ENCODE results near the gene SLX4.

Gene SLX4

DNA sequence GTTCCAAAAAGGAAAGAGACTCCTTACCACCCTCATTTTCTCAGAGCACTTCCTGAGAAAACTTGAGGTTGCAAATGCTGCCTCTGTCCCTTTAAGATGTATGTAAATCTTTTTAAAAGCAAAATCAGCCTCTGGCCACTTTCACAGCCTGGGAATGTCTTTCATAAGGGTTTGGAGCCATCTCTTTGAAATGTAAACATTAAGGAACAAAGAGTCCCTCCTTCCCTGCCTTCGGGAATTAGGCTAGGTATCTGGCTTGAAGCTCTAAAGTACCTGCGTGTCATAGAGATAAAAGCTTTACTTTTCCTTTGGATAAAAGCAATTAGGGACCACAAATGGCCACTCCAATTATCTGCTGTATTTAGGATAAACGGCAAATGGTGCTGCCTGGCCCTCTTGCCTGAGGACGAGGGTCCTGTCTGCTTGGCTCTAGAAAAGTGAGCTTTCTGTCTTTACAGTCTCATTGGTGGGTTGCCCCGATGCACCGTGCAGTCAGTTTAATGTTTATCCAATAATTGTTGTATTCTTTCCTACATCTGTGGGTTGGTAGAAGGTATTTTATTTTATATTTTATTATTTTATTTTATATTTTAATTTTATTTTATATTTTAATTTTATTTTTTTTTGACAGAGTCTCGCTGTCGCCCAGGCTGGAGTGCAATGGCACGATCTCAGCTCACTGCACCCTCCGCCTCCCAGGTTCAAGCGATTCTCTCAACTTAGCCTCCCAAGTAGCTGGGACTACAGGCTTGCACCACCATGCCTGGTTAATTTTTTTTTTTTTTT lies 58.1 kb downstream of the SLX4 start:
- DNase-seq (ENCODE audit: low spot score), result no peak

DNA sequence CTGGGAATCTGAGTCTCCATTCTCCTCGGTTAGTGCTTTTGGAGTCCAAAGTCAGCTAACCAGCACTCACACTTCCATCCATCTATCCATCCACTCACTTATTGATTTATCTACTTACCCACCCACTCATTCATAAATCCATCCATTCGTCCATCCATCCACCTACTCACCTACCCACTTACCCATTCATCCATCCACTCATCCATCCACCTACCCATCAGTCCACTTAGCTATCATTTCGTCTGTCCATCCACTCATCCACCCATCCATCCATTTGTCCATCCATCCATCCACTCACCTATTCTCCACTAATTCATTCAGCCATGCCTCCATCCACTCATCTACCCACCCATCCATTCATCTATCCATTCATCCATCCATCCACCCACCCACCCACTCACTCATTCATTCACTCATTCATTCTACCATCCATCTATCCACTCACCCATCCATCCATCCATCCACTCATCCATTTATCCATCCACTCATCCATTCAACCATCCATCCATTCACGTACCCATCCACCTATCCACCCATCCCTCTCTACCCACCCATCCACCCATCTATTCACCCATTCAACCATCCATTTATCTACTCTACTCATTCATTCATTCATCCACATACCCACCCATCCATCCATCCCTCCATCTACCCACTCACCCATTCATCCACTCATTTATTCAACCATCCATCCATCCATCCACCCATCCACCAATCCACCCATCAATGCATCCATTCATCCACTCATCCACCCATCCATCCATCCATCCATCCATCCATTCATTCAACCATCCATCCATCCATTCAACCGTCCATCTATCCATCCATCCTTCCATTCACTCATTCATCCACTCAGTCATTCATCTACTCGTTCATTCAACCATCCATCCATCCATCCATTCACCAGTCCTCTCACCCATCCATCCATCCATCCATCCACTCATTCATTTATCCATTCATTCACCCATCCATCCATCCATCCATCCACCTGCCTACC lies 60.3 kb downstream of the SLX4 start:
- no peak for DNase-seq (ENCODE audit: low spot score)

DNA sequence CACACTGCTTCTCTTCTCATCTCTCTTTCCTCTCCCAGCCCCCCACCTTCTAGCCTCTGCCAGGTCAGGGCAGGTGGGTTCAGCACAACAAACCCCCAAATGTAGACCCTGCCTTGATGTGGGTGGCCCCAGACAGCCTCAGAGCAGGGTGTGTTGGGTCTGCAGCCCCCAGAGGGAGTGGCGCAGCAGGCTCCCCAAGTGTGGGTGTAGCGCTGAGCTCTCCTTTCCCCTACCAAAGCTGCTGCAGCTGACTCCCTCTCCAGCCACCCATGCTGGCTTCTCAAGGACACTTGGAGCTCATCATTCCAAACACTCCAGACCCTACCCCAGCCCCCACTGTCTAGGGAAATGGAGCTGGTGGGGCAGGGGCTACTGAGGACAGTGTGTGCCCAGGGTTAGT lies 61.5 kb downstream of the SLX4 start:
- no peak for DNase-seq (ENCODE audit: low spot score)

DNA sequence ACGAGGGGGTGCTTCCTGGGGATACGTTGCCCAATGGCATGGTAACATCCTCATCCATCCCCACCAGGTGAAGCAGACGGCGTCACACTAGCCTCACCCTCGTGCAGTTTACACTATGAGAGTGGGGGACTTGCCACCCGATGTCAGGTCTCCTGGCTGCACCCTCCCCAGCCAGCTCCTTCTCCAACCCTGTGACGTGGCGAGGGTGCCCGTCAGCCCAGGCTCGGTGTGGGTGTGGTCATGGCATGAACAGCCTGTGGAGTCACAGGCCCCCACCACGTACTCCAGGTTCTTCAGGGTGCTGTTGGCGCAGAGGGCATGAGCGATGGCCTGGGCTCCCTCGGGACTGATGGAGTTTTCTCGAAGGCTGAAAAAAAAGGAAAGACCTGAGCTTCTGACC lies 62.5 kb downstream of the SLX4 start:
- no peak for DNase-seq (ENCODE audit: low spot score)

DNA sequence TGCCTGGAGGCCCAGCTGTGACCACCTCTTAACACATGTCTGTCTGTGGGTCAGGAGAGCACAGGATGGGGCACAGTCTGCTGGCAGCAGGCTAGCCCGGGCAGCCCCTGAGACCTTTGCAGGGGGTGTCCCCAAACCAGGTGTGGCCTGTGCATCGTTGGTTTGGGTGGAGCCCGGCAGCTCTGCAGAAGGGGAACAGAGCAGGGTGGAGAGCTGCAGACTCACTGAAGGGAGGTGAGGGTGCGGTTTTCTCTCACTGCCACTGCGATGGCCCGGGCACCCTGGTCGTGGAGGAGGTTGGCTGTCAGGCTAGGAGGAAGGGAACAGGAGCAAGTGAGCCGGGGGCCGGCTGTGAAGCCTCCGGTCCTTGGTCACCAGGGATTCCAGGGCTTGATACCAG lies 63.0 kb downstream of the SLX4 start:
- DNase-seq (ENCODE audit: low spot score), result no peak

DNA sequence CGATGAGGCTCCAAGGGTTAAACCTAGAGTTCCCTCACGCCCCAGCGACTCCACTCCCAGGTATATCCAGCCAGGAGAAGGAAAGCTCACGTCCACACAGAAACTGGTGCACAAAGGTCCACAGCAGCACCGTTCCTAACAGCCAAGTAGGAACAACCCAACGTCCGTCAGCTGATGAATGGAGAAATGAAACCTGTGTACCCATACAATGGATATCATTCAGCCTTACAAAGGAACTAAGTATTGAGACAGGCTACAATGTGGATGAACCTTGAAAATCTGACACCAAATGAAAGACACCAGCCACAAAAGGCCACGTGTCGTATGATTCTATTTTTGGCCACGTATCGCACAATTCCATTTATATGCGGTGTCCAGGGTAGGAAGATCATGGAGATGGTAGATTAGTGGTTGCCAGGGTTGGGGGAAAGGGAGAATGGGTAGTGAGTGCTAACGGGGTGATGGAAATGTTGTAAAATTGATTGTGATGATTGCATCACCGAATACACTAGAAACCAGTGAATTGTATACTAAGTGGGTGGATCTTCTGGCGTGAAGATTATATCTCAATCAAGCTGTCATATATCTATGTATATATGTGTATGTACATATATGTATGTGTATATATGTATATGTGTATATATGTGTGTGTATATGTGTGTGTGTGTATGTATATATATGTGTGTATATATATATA lies 64.3 kb downstream of the SLX4 start:
- no peak for DNase-seq (ENCODE audit: low spot score)

DNA sequence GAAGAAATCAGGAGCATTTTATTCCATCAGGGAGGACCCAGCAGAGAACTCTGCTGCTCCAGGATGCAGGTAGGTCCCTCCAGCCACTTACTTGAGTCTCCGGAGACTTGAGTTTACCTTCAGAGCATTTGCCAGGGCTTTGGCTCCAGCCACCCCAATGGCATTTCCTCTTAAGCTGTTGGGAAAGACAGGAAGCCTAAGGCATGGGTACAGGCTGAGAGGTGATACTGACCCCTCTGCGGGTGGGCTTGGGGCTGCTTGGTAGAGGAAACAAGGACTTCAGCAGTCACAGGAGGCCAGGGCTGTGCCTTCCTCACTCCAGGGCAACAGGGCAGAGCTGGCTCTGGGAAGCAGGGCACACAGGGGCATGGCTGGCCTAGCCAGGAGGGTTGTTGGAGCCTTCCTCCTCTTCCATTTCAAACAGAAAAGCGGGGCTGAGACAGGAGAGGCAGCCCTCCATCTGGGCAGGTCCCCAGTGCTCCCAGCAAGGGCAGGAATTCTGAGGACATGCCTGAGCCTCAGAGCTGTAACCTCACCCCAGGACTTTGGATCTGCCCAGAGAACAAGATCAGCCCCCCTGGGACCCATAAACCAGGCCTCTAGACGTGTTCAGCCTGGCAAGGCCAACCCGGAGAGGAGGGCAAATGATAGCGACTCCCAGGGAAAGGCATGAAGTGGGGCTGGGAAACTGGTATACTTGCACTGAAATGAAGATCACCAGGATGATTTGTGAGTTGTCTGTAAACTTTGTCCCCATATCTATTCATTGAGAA lies 68.6 kb downstream of the SLX4 start:
- no peak for DNase-seq (ENCODE audit: low spot score)

DNA sequence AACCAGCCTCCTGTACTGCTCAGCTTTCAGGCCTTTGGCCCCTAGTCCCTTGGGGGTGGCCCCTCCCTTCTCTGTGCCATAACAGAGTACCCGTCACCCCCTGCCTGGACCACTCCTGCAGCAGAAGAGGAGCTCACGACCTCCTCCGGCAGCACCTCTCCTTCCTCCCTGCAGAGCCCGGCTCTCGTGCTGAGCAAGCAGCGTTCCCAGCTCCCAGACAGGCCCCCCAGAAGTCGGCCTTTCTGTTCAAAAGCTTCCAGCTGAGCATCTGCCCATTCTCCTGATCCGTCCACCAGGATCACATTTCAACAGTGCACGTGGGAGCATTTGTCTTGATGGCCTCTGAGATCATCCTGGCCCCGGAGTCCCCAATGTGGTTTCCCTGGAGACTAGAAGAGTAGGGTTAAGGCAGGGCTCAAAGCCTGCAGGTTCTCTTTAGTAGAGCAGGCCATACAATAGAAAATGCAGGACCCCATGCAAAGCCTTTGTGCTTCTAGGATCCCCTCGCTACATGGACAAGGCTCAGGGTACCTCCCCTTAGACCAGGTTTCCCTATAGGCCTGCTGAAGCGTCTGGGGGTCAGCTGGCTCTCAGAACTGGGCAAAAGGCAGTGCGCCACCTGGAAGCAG lies 69.8 kb downstream of the SLX4 start:
- DNase-seq (ENCODE audit: low spot score), result no peak

DNA sequence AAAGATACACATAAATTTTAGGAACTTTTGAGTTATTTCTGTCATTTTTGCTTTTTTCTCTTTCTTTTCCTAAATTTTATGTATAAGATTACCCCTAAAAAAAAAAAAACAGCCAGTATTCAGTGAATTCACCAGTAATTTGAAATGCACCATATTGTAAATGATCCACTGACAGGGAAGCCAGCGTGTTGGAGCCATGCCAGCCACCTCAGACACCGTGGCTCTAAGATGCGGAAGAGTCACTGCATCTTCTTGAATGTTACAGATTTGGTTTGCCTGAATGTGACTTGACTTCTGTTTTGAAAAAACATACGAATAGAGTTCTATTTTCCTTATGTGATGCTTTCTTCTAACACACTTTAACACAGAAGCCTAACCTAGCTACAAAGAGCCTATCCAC lies 73.2 kb downstream of the SLX4 start:
- no peak for DNase-seq (ENCODE audit: low spot score)

DNA sequence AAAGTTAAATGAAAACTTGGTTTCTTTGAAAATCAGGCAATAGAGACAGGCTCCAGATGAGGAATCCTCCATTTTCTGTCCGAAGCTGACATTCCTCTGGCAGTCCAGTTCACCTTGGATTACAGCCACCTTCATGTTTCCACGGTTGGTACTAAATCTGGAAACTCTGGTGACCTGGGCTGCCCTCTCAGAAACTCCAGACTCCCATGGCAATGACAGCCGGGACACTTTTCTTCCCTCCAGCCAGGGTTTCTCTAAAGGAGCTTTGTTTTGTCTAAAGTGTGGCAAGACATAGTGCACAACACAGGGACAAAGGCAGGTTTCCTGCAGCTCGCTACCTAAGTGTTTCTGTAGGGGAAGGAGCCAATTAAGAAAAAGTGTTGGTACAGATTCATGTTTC lies 74.6 kb downstream of the SLX4 start:
- no peak for DNase-seq (ENCODE audit: low spot score)

DNA sequence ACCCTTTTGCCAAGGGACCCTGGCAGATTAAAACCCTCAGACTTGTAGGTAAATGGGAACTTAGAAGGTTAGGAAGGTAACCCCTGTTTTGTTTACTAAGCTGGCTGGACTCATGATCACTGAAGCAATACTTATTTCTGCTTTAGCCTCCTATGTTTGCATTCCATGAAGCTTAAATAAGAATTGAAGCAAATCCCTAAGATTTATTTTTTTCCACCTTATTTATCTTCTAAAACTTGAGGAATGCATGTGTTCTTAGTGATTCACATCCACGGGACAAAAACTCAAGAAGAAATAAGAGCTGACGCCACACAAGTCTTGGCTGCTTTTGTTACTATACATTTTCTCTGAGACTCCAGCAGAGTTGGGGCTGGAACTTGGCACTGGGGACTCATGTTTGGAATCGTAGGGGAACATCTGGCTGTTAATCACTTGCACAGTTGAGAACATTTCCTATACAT lies 75.1 kb downstream of the SLX4 start:
- no peak for DNase-seq (ENCODE audit: low spot score)

DNA sequence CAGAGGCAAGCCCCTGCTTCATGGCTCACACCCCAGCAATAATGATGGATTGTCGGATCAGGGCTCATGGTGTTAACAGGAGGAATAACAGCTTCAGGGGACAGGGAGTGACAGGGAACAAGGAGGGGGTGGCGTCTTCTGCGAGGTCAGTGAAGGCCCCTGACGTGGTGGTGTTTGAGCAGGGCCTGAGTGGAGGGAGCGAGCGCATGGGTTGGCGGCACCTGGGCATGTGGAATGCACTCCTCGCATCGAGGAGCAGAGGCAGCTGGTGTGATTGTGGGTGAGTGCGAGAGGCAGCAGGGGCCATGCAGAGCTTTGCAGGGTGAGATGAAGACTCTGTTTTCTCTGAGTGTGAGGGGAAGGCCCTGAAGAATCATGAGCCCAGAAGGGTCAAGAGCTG lies 77.3 kb downstream of the SLX4 start:
- DNase-seq (ENCODE audit: low spot score), result no peak

DNA sequence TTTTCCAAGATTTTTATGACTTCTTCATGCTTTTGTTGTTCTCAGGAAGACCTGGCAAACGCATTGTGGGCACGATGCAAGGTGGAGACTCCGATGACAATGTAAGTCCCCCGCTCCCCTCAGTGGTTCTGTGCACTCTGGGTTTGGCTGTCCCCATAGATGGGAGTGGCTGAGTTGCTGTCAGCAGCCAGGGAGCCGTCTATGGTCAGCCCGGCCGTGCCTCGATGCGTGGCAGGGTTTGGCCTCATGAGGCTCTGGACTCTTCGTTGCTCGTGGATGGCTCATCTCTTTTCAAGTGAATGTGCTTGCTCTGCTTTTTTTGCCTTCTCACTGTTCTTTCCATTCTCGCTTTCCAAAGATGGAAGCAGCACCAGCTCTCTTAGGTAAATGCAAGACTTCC lies 78.7 kb downstream of the SLX4 start:
- DNase-seq (ENCODE audit: low spot score), result no peak
